Measurements from ENCODE around the gene SLC6A8.

SLC6A8 gene

DNA sequence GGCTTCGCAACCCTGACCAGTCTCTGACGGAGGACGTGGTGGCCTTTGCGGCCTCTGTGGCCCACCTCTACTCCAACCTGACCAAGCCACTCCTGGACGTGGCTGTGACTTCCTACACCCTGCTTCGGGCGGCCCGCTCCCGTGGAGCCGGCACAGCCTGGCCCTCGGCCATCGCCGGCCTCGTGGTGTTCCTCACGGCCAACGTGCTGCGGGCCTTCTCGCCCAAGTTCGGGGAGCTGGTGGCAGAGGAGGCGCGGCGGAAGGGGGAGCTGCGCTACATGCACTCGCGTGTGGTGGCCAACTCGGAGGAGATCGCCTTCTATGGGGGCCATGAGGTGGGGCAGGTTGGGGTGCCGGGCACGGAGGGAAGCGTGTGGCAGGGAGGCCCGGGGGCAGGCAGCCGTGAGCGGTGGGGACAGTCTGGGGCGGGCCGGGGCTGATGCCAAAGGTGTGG, 38.1 kb downstream of the SLC6A8 start:
- Histone ChIP-seq H3K9me2 (replicated peaks; ENCODE audit: low read depth, low read length) (no peaks in the 10 kb centered on the region), H3F3A (ENCODE audit: low read depth) (no peaks in the 10 kb centered on the region), H3K4me2 (ENCODE audit: low read depth, low read length, poor library complexity, severe bottlenecking) (peak overlapping the region; percentile 78), H3K9ac (ENCODE audit: low read depth, low read length, poor library complexity, severe bottlenecking) (no peak overlapping the region), H4K20me1 (ENCODE audit: insufficient read depth, low read length, poor library complexity, severe bottlenecking) (peaks cover 17% of the 10 kb centered on the region), H3K9me3 (ENCODE audit: insufficient read depth, low read depth, low read length) (no peaks in the 10 kb centered on the region), H3K4me3 (ENCODE audit: low read length, poor library complexity, severe bottlenecking) (peak overlapping the region; percentile 77), H3K79me2 (ENCODE audit: insufficient read depth, low read length) (peaks cover 37% of the 10 kb centered on the region), H3K4me1 (ENCODE audit: insufficient read depth, low read length, poor library complexity, severe bottlenecking) (peaks cover 34% of the 10 kb centered on the region), H3K36me3 (ENCODE audit: insufficient read depth, low read length) (0 out of 2 replicates have a peak, but pooled peaks cover under 1% of the 10 kb centered on the region), H2AFZ (ENCODE audit: low read length) (no peak overlapping the region), H3K27me3 (ENCODE audit: insufficient read depth, low read length, poor library complexity, severe bottlenecking) (no peaks in the 10 kb centered on the region)
- TF ChIP-seq EZH2phosphoT487 (IDR thresholded peaks at IDR 0.05; ENCODE audit: borderline replicate concordance), result no peak
- TF ChIP-seq, protein P1, sequence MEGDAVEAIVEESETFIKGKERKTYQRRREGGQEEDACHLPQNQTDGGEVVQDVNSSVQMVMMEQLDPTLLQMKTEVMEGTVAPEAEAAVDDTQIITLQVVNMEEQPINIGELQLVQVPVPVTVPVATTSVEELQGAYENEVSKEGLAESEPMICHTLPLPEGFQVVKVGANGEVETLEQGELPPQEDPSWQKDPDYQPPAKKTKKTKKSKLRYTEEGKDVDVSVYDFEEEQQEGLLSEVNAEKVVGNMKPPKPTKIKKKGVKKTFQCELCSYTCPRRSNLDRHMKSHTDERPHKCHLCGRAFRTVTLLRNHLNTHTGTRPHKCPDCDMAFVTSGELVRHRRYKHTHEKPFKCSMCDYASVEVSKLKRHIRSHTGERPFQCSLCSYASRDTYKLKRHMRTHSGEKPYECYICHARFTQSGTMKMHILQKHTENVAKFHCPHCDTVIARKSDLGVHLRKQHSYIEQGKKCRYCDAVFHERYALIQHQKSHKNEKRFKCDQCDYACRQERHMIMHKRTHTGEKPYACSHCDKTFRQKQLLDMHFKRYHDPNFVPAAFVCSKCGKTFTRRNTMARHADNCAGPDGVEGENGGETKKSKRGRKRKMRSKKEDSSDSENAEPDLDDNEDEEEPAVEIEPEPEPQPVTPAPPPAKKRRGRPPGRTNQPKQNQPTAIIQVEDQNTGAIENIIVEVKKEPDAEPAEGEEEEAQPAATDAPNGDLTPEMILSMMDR (conservative IDR thresholded peaks at IDR 0.05; ENCODE audit: low read length), result no peak

DNA sequence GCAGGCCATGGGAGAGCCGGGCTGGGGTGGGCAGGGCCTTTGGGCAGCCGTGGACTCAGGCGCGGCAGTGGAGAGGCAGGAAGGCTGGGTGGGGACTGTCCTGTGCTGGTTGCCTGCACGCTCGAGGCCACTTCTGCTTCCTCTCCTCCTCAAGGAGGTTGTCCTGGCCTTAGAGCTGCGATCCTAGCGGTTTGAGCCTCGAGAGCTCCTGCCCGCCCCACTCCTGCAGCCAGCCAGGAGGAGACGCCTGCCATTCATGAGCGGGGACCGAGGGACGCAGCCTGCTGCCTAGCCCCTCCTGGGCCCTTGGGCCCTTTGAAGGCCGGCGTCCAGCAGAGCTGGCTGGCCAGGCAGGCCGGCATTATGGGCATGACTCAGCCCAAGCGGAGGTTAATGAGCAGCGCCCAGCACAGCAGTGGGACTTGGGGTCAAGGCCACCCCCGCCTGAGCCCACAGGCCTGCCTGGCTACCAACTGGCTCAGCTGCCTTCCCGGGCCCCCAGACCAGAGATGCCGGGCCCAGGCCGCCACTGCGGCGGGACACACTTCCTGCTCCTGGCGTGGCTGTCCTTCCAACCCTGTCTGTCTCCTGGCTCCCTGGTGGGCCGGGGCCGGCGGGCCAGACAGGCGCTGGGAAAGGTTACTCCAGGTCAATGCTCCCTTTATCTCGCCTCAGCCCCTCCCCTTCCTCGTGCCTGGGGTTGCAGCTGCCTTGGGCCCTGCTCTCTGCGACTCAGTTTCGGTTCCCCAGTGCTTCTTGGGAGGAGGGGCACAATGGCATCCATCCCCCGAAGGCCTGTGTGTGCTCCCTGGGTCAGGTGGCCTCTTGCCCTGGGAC, 38.8 kb downstream of the SLC6A8 start:
- Histone ChIP-seq H2AFZ (ENCODE audit: low read length) (no peak overlapping the region), H4K20me1 (ENCODE audit: insufficient read depth, low read length, poor library complexity, severe bottlenecking) (peaks cover 16% of the 10 kb centered on the region), H3F3A (ENCODE audit: low read depth) (no peaks in the 10 kb centered on the region), H3K36me3 (ENCODE audit: insufficient read depth, low read length) (no peaks in the 10 kb centered on the region), H3K9ac (ENCODE audit: low read depth, low read length, poor library complexity, severe bottlenecking) (peak overlapping the region; percentile 70), H3K4me3 (ENCODE audit: low read length, poor library complexity, severe bottlenecking) (peak overlapping the region; percentile 61), H3K9me2 (replicated peaks; ENCODE audit: low read depth, low read length) (no peaks in the 10 kb centered on the region), H3K79me2 (ENCODE audit: insufficient read depth, low read length) (peaks cover 30% of the 10 kb centered on the region), H3K9me3 (ENCODE audit: insufficient read depth, low read depth, low read length) (no peaks in the 10 kb centered on the region), H3K27me3 (ENCODE audit: insufficient read depth, low read length, poor library complexity, severe bottlenecking) (no peaks in the 10 kb centered on the region), H3K4me1 (ENCODE audit: insufficient read depth, low read length, poor library complexity, severe bottlenecking) (peaks cover 33% of the 10 kb centered on the region), H3K4me2 (ENCODE audit: low read depth, low read length, poor library complexity, severe bottlenecking) (peak overlapping the region; percentile 78)
- TF ChIP-seq, protein P1 (conservative IDR thresholded peaks at IDR 0.05; ENCODE audit: low read length), result no peak
- no peak for TF ChIP-seq EZH2phosphoT487 (IDR thresholded peaks at IDR 0.05; ENCODE audit: borderline replicate concordance)

DNA sequence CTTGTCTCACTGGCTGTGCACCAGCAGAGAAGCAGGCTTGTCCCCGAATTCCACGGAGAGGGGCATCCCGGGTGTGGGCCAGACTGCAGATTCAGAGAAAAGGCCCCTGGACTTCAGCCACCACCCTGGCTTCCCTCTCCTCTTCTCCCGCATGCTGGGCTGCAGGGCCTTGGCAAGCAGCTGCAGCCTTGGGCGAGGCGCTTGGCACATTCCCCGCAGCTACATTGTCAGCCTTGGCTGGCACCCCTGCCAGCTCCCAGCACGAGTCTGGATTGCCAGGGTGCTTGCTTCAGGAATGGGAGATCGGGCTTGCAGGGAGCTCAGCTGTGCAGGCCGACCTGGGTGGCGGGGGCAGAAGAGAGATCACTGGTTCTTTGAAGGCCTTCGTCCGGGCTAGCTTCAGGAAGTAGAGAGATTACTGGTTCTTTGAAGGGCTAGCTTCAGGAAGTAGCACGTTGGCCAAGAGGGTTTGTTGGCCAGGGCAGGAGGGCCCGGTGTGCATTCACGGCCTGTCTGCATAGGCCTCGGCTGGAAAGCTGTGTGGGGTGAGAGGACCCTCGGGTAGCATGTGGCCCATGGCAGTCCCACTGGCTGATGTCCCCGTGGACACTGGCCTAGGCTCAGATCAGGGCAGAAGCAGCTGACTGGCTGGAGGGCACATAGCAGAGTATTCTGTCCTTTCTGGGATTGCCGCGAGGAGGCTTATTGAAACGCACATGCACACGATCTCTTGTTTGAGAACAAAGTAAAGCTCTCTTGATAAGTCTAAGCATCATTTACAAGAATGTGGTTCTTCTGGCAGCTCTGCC, 39.6 kb downstream of the SLC6A8 start:
- Histone ChIP-seq H2AFZ (ENCODE audit: low read length) (no peak overlapping the region), H3K9ac (ENCODE audit: low read depth, low read length, poor library complexity, severe bottlenecking) (peak overlapping the region; percentile 70), H3K27me3 (ENCODE audit: insufficient read depth, low read length, poor library complexity, severe bottlenecking) (no peaks in the 10 kb centered on the region), H4K20me1 (ENCODE audit: insufficient read depth, low read length, poor library complexity, severe bottlenecking) (peaks cover 9% of the 10 kb centered on the region), H3K36me3 (ENCODE audit: insufficient read depth, low read length) (no peaks in the 10 kb centered on the region), H3K4me2 (ENCODE audit: low read depth, low read length, poor library complexity, severe bottlenecking) (peak overlapping the region; percentile 70), H3F3A (ENCODE audit: low read depth) (no peaks in the 10 kb centered on the region), H3K4me3 (ENCODE audit: low read length, poor library complexity, severe bottlenecking) (peak overlapping the region; percentile 61), H3K79me2 (ENCODE audit: insufficient read depth, low read length) (peaks cover 22% of the 10 kb centered on the region), H3K9me2 (replicated peaks; ENCODE audit: low read depth, low read length) (no peaks in the 10 kb centered on the region), H3K9me3 (ENCODE audit: insufficient read depth, low read depth, low read length) (no peaks in the 10 kb centered on the region), H3K4me1 (ENCODE audit: insufficient read depth, low read length, poor library complexity, severe bottlenecking) (peaks cover 28% of the 10 kb centered on the region)
- TF ChIP-seq, protein P1 (conservative IDR thresholded peaks at IDR 0.05; ENCODE audit: low read length), result no peak
- TF ChIP-seq EZH2phosphoT487 (IDR thresholded peaks at IDR 0.05; ENCODE audit: borderline replicate concordance), result no peak

Data from Loucy (cell line).